HEK293 (cell line): Measurements from ENCODE around the gene RHEB.

Experiments used
- CTCF ChIP-seq: fragments of 450-650 bp; formaldehyde crosslinking; IDR thresholded peaks from 2 replicates; pipeline ENCODE4 v1.5.1; 2016; ENCODE audit warnings: missing biosample characterization, missing genetic modification characterization
- ELK4 ChIP-seq: IDR thresholded peaks from 2 replicates; pipeline ENCODE4 v1.6.1; 2011; ENCODE audit warnings: mild to moderate bottlenecking, low read depth, low read length, borderline replicate concordance
- GFI1B ChIP-seq: fragments of 450-650 bp; formaldehyde crosslinking; IDR thresholded peaks from 2 replicates; pipeline ENCODE4 v1.5.1; 2016; ENCODE audit warnings: missing biosample characterization, missing genetic modification characterization
- GLIS1 ChIP-seq: fragments of 450-650 bp; formaldehyde crosslinking; IDR thresholded peaks from 2 replicates; pipeline ENCODE4 v1.5.1; 2016; ENCODE audit warnings: missing biosample characterization, missing genetic modification characterization
- HOXC10 ChIP-seq: sonication (generic); formaldehyde crosslinking; IDR thresholded peaks from 2 replicates; pipeline ENCODE4 v1.8.1; 2023; ENCODE audit warnings: mild to moderate bottlenecking, missing genetic modification reagents
- IKZF3 ChIP-seq: fragments of 450-650 bp; IDR thresholded peaks from 2 replicates; pipeline ENCODE4 v1.5.0; 2018; ENCODE audit warnings: missing biosample characterization, mild to moderate bottlenecking, missing genetic modification characterization, moderate library complexity
- PRDM1 ChIP-seq: fragments of 450-650 bp; formaldehyde crosslinking; IDR thresholded peaks from 2 replicates; pipeline ENCODE4; 2016; ENCODE audit warnings: missing biosample characterization, missing genetic modification characterization
- REPIN1 ChIP-seq: fragments of 450-650 bp; formaldehyde crosslinking; IDR thresholded peaks from 2 replicates; pipeline ENCODE4 v1.5.1; 2017; ENCODE audit warnings: missing biosample characterization, missing genetic modification characterization, low read depth
- ZBTB17 ChIP-seq: fragments of 450-650 bp; formaldehyde crosslinking; IDR thresholded peaks from 2 replicates; pipeline ENCODE4 v1.5.1; 2016; ENCODE audit warnings: missing biosample characterization, missing genetic modification characterization
- ZBTB21 ChIP-seq: fragments of 450-650 bp; formaldehyde crosslinking; IDR thresholded peaks from 2 replicates; pipeline ENCODE4 v1.5.1; 2017; ENCODE audit warnings: missing biosample characterization, missing genetic modification characterization
- ZBTB7A ChIP-seq: fragments of 450-650 bp; formaldehyde crosslinking; IDR thresholded peaks from 2 replicates; pipeline ENCODE4 v1.5.1; 2016; ENCODE audit warnings: low read depth, missing biosample characterization, missing genetic modification characterization
- ZBTB8A ChIP-seq: fragments of 450-650 bp; formaldehyde crosslinking; IDR thresholded peaks from 2 replicates; pipeline ENCODE4 v1.5.1; 2016; ENCODE audit warnings: missing biosample characterization, missing genetic modification characterization
- ZFP69B ChIP-seq: fragments of 450-650 bp; formaldehyde crosslinking; IDR thresholded peaks from 2 replicates; pipeline ENCODE4 v1.5.1; 2016; ENCODE audit warnings: missing biosample characterization, missing genetic modification characterization
- ZIC2 ChIP-seq: fragments of 450-650 bp; formaldehyde crosslinking; IDR thresholded peaks from 2 replicates; pipeline ENCODE4 v1.5.1; 2016; ENCODE audit warnings: missing biosample characterization, missing genetic modification characterization
- ZNF18 ChIP-seq: fragments of 450-650 bp; formaldehyde crosslinking; IDR thresholded peaks from 2 replicates; pipeline ENCODE4 v1.5.1; 2016; ENCODE audit warnings: missing biosample characterization, missing genetic modification characterization
- ZNF221 ChIP-seq: fragments of 450-650 bp; formaldehyde crosslinking; IDR thresholded peaks from 2 replicates; pipeline ENCODE4 v1.5.1; 2017; ENCODE audit warnings: missing biosample characterization, missing genetic modification characterization, borderline replicate concordance
- ZNF266 ChIP-seq: fragments of 450-650 bp; formaldehyde crosslinking; IDR thresholded peaks from 2 replicates; pipeline ENCODE4 v1.5.1; 2016; ENCODE audit warnings: missing biosample characterization, missing genetic modification characterization, low read depth
- ZNF404 ChIP-seq: fragments of 450-650 bp; formaldehyde crosslinking; IDR thresholded peaks from 2 replicates; pipeline ENCODE4 v1.5.1; 2017; ENCODE audit warnings: missing biosample characterization, missing genetic modification characterization
- ZNF530 ChIP-seq: fragments of 450-650 bp; formaldehyde crosslinking; IDR thresholded peaks from 2 replicates; pipeline ENCODE4 v1.5.1; 2016; ENCODE audit warnings: low read depth, missing biosample characterization, missing genetic modification characterization
- ZNF555 ChIP-seq: fragments of 450-650 bp; formaldehyde crosslinking; conservative IDR thresholded peaks from 2 replicates; pipeline ENCODE4 v1.5.1; 2017; ENCODE audit warnings: missing biosample characterization, mild to moderate bottlenecking, missing genetic modification characterization, inconsistent platforms
- ZNF571 ChIP-seq: fragments of 450-650 bp; formaldehyde crosslinking; IDR thresholded peaks from 2 replicates; pipeline ENCODE4 v1.5.0; 2017; ENCODE audit warnings: missing biosample characterization, missing genetic modification characterization
- ZNF585B ChIP-seq: fragments of 450-650 bp; formaldehyde crosslinking; IDR thresholded peaks from 2 replicates; pipeline ENCODE4 v1.5.1; 2016; ENCODE audit warnings: missing biosample characterization, missing genetic modification characterization
- ZNF639 ChIP-seq: fragments of 450-650 bp; formaldehyde crosslinking; IDR thresholded peaks from 2 replicates; pipeline ENCODE4 v1.5.1; 2016; ENCODE audit warnings: missing biosample characterization, missing genetic modification characterization
- ZNF747 ChIP-seq: fragments of 450-650 bp; formaldehyde crosslinking; IDR thresholded peaks from 2 replicates; pipeline ENCODE4 v1.5.1; 2016; ENCODE audit warnings: missing biosample characterization, missing genetic modification characterization
- ZNF768 ChIP-seq: fragments of 450-650 bp; formaldehyde crosslinking; IDR thresholded peaks from 2 replicates; pipeline ENCODE4 v1.5.1; 2018; ENCODE audit warnings: missing biosample characterization, mild to moderate bottlenecking, missing genetic modification characterization
- ZNF776 ChIP-seq: fragments of 450-650 bp; formaldehyde crosslinking; IDR thresholded peaks from 2 replicates; pipeline ENCODE4 v1.5.0; 2017; ENCODE audit warnings: missing biosample characterization, missing genetic modification characterization, borderline replicate concordance
- ZNF791 ChIP-seq: fragments of 450-650 bp; formaldehyde crosslinking; IDR thresholded peaks from 2 replicates; pipeline ENCODE4 v1.5.1; 2016; ENCODE audit warnings: missing biosample characterization, missing genetic modification characterization
- ZNF830 ChIP-seq: fragments of 450-650 bp; IDR thresholded peaks from 2 replicates; pipeline ENCODE4 v1.5.0; 2018; ENCODE audit warnings: missing biosample characterization, missing genetic modification characterization, low read depth, mild to moderate bottlenecking, moderate library complexity
- ZXDB ChIP-seq: fragments of 450-650 bp; formaldehyde crosslinking; IDR thresholded peaks from 2 replicates; pipeline ENCODE4 v1.5.1; 2016; ENCODE audit warnings: missing biosample characterization, missing genetic modification characterization
- TF ChIP-seq, protein P1 (sequence below): fragments of 450-650 bp; formaldehyde crosslinking; IDR thresholded peaks from 2 replicates; pipeline ENCODE4 v1.5.1; 2016; ENCODE audit warnings: missing biosample characterization, missing genetic modification characterization, low read depth
- TF ChIP-seq, protein P2 (sequence below): fragments of 450-650 bp; formaldehyde crosslinking; IDR thresholded peaks from 2 replicates; pipeline ENCODE4 v1.5.1; 2016; ENCODE audit warnings: missing biosample characterization, missing genetic modification characterization

Gene RHEB

DNA sequence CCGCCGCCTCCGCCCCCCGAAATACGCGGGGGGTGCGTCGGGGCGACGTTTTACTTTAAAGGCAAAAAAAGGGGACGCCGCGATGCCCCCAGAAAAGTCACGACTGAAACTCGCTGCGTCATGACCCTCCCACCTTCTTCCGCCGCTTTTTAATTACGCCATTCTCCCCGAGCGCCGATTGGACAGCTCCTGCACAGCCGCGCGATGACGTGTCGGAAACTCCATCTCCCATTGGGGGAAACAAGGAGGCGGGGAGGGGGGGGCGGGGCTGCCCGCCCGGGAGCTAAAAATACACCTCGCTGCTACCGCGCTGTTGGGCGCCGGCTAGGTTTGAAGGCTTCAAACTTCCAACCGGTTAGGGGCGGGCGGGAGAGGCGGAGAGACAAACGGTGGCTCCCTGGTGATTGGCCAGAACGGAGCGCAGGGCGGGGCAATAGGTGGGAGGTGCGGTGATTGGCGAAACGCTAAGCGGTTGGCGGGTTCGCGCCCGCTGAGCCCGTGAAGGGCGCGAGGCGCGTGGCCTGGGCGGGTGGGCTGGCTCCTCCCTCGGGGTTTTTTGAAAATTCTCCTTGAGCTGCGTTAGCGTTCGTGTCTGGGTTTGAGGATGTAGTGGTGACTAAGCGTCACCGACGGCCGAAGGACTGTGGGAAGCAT, at the start of gene RHEB (continued):
- no peak for TF ChIP-seq GFI1B (tag by site-specific recombination)
- TF ChIP-seq ZNF404 (tag by site-specific recombination) = no peak
- no peak for TF ChIP-seq ZBTB17 (tag by site-specific recombination)
- TF ChIP-seq ZNF830 = no peak
- TF ChIP-seq ZNF221 (tag by site-specific recombination) = no peak
- no peak for TF ChIP-seq ZNF639
- TF ChIP-seq ZNF18 (tag by site-specific recombination) = no peak
- TF ChIP-seq ZXDB (tag by site-specific recombination) = peak; percentile 69
- TF ChIP-seq ZBTB7A (tag by site-specific recombination) = no peak
- TF ChIP-seq HOXC10 (CRISPR knock-in tag) = no peak
- TF ChIP-seq CTCF = no peak
- TF ChIP-seq ZNF585B = no peak
- no peak for TF ChIP-seq IKZF3 (tag by site-specific recombination)
- TF ChIP-seq ZNF776 (tag by site-specific recombination) = no peak
- no peak for TF ChIP-seq ZNF530
- TF ChIP-seq, protein P1, sequence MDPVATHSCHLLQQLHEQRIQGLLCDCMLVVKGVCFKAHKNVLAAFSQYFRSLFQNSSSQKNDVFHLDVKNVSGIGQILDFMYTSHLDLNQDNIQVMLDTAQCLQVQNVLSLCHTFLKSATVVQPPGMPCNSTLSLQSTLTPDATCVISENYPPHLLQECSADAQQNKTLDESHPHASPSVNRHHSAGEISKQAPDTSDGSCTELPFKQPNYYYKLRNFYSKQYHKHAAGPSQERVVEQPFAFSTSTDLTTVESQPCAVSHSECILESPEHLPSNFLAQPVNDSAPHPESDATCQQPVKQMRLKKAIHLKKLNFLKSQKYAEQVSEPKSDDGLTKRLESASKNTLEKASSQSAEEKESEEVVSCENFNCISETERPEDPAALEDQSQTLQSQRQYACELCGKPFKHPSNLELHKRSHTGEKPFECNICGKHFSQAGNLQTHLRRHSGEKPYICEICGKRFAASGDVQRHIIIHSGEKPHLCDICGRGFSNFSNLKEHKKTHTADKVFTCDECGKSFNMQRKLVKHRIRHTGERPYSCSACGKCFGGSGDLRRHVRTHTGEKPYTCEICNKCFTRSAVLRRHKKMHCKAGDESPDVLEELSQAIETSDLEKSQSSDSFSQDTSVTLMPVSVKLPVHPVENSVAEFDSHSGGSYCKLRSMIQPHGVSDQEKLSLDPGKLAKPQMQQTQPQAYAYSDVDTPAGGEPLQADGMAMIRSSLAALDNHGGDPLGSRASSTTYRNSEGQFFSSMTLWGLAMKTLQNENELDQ (tag by site-specific recombination) = no peak
- peak; percentile 99 for TF ChIP-seq ZBTB8A (tag by site-specific recombination)
- no peak for TF ChIP-seq ZFP69B
- TF ChIP-seq ZNF266 = no peak
- no peak for TF ChIP-seq REPIN1
- no peak for TF ChIP-seq ZNF555 (tag by site-specific recombination)
- no peak for TF ChIP-seq ZNF791
- peak; percentile 24; the same call in 1 of the 2 replicates for TF ChIP-seq GLIS1 (tag by site-specific recombination)
- no peak for TF ChIP-seq ZNF747
- TF ChIP-seq ZNF768 = no peak
- no peak for TF ChIP-seq PRDM1 (tag by site-specific recombination)
- peak; percentile 60 for TF ChIP-seq ZIC2 (tag by site-specific recombination)
- no peak for TF ChIP-seq ELK4
- peak; percentile 96 for TF ChIP-seq ZBTB21 (tag by site-specific recombination)
- no peak for TF ChIP-seq ZNF571 (tag by site-specific recombination)
- TF ChIP-seq, protein P2, sequence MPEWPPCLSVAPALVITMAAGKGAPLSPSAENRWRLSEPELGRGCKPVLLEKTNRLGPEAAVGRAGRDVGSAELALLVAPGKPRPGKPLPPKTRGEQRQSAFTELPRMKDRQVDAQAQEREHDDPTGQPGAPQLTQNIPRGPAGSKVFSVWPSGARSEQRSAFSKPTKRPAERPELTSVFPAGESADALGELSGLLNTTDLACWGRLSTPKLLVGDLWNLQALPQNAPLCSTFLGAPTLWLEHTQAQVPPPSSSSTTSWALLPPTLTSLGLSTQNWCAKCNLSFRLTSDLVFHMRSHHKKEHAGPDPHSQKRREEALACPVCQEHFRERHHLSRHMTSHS = no peak
